Adrenal gland (tissue), 12 donors: ENCODE data around the gene EDN2. TPM values are rescaled to one million over a fixed set of nuclear protein-coding genes. Genes with fewer than 3 reads are reported as not detected.

Experiments
- DNase-seq, 7 donors: peaks; one replicate each; pipeline ENCODE4 v3.0.0-alpha.2; 2019 to 2020
- H3K27ac ChIP-seq, 5 donors: fragments of 200-600 bp; sonication (generic) in 4 of 5; 1 replicate in 3 of 5; 2 replicates in 2 of 5; pipeline versions ENCODE4 v1.5.1 to v1.8.0; 2016 to 2020; ENCODE audit warnings: mild to moderate bottlenecking in 1 of 5
- H3K27me3 ChIP-seq: fragments of 200-600 bp; 2 replicates; pipeline ENCODE4 v1.8.0; 2021
- H3K36me3 ChIP-seq, 2 donors: fragments of 200-600 bp; replicated peaks in 1 of 2; 1 replicate in 1 of 2; 2 replicates in 1 of 2; pipeline versions ENCODE4 v1.5.1 to v1.8.0; 2018 to 2022
- H3K4me1 ChIP-seq, 2 donors: fragments of 200-600 bp; replicated peaks in 1 of 2; 1 replicate in 1 of 2; 2 replicates in 1 of 2; pipeline versions ENCODE4 v1.5.1 to v1.8.0; 2018 to 2021
- H3K4me3 ChIP-seq, 4 donors: fragments of 200-600 bp; sonication (generic) in 3 of 4; one replicate each; pipeline ENCODE4 v1.5.1; 2016 to 2018
- H3K9me3 ChIP-seq, 3 donors: fragments of 200-600 bp; sonication (generic) in 1 of 3; replicated peaks in 1 of 3; 1 replicate in 2 of 3; 2 replicates in 1 of 3; pipeline versions ENCODE4 v1.5.1 to v1.8.0; 2016 to 2021
- POLR2A ChIP-seq, 2 donors: fragments of 450-650 bp; IDR thresholded peaks; one replicate each; pipeline ENCODE4 v1.6.1; 2017; ENCODE audit warnings: antibody characterized with exemption in 2 of 2, mild to moderate bottlenecking in 2 of 2, moderate library complexity in 1 of 2
- WGBS, 4 donors: extraction: QIAGEN DNeasy Blood & Tissue Kit in 2 of 4; methylation state at CpG; one replicate each; pipeline versions ENCODE4 v1.1.5 to v1.1.7; 2013 to 2017; 5-methylcytosine and 5-hydroxymethylcytosine counted together
- intact Hi-C, 2 donors: fragments of 100-400 bp; cut with DNase I; formaldehyde crosslinking; loops; one replicate each; pipeline versions ENCODE4 v1.14.1 to v1.15.0; 2022 to 2023
- polyA plus RNA-seq, 3 donors: library from polyadenylated mRNA; stranded (reverse); fragments of 200-250 nt in 2 of 3; fragments of 350-450 nt in 1 of 3; fragmentation: Illumina TruSeq in 1 of 3; extraction: RNeasy Lipid Tissue Mini Kit (QIAGEN cat#74804) in 1 of 3; gene quantifications; one replicate each; pipeline ENCODE4 v1.2.3, GENCODE V29; 2013 to 2014
- total RNA-seq, 9 donors: library from RNA; depleted of rRNA in 4 of 9; stranded (reverse); fragments of >200 nt in 4 of 9; fragments of 120-200 nt in 1 of 9; fragmentation: NEBNext Ultra II Directional in 1 of 9; extraction: Animal tissue kit (Norgen Biotek cat#: 25700) in 1 of 9; gene quantifications; one replicate each; pipeline versions ENCODE4 v1.1.0 to v1.2.4, GENCODE V29; 2013 to 2023
- TF ChIP-seq, protein P1 (sequence below), 6 experiments: fragments of 450-650 bp in 4 of 6; fragments of 200-600 bp in 2 of 6; sonication (generic) in 1 of 6; IDR thresholded peaks; 1 replicate in 5 of 6; 2 replicates in 1 of 6; pipeline versions ENCODE4 v1.5.1 to v1.8.0; 2016 to 2021; ENCODE audit warnings: antibody characterized with exemption in 6 of 6, mild to moderate bottlenecking in 2 of 6, moderate library complexity in 1 of 6
- donor health status: healthy with polysubstance abuse.
- donor health status: Bipolar disorder and iron deficiency.
- donor health status: DM: yes; HTN: yes; CAD: no.
- donor health status: DM: no; HTN: no; CAD: no.
- donor health status: DM: no; HTN: no; CAD: no.
- donor health status: DM: yes; HTN: yes; CAD: no.

Gene EDN2
- total and polyA plus RNA-seq, 12 donors: 0.07 to 0.39 TPM; not detected in 10

DNA sequence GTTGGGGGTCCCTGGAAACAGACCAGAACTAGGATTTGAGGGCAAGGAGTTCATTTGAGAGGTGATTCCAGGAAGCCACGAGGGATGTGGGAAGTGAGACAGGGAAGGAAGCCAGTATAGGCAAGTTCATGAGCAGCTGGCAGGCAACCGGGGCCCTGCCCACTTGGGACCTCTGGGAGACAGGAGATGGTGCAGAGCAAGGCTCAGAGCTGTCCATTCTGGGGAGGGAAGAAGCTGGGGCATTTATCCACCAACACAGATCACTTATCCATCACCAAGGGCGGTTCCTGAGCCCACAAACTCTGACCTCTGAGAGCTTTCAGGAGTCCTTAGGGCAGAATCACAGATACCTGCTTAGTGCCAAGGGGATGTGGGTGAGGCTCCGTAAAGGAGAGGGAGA lies 16.8 kb downstream of the EDN2 start:
- H3K27me3 ChIP-seq: no peaks in the 10 kb centered on the region
- intact Hi-C loops: no loop called here
- 72 to 76% (median 75%) methylated on average over 4 of the region's 4 CpGs for WGBS, 4 donors
- no peak overlapping the region for H3K4me3 ChIP-seq
- no peaks in the 10 kb centered on the region for H3K4me1 ChIP-seq
- TF ChIP-seq POLR2A (IDR thresholded peaks at IDR 0.05): no peak
- TF ChIP-seq, protein P1, sequence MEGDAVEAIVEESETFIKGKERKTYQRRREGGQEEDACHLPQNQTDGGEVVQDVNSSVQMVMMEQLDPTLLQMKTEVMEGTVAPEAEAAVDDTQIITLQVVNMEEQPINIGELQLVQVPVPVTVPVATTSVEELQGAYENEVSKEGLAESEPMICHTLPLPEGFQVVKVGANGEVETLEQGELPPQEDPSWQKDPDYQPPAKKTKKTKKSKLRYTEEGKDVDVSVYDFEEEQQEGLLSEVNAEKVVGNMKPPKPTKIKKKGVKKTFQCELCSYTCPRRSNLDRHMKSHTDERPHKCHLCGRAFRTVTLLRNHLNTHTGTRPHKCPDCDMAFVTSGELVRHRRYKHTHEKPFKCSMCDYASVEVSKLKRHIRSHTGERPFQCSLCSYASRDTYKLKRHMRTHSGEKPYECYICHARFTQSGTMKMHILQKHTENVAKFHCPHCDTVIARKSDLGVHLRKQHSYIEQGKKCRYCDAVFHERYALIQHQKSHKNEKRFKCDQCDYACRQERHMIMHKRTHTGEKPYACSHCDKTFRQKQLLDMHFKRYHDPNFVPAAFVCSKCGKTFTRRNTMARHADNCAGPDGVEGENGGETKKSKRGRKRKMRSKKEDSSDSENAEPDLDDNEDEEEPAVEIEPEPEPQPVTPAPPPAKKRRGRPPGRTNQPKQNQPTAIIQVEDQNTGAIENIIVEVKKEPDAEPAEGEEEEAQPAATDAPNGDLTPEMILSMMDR (IDR thresholded peaks at IDR 0.05): no peak
- no peak for DNase-seq
- no peaks in the 10 kb centered on the region for H3K9me3 ChIP-seq
- no peak overlapping the region for H3K27ac ChIP-seq
- H3K36me3 ChIP-seq: no peaks in the 10 kb centered on the region

DNA sequence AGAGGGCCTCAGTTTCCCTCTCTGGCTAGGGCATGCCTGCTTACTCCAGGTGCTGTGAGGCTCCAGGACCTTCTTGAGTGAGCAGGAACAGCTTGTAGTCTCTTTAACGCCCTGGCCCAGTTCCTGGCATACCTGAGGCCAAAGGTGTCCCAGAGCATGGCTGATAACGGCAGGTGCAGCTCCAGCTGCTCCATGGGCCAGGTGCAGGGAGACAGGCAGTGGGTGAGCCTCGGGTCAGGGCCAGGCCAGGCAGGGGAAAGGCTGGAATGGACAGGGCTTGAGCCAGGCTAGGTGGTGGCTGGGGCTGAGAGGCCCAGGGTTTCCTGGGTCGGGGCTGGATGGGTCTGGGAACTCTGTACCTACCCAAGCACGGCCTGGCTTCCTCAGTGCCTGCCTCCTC lies 18.3 kb downstream of the EDN2 start:
- no peak for TF ChIP-seq POLR2A (IDR thresholded peaks at IDR 0.05)
- TF ChIP-seq, protein P1 (IDR thresholded peaks at IDR 0.05): no peak
- H3K27ac ChIP-seq: no peak overlapping the region
- DNase-seq: no peak
- H3K4me3 ChIP-seq: no peak overlapping the region
- no peaks in the 10 kb centered on the region for H3K36me3 ChIP-seq
- intact Hi-C loops: no loop called here
- no peaks in the 10 kb centered on the region for H3K27me3 ChIP-seq
- WGBS, 4 donors: 82 to 86% (median 85%) methylated on average over 5 of the region's 5 CpGs
- no peaks in the 10 kb centered on the region for H3K4me1 ChIP-seq
- no peaks in the 10 kb centered on the region for H3K9me3 ChIP-seq

DNA sequence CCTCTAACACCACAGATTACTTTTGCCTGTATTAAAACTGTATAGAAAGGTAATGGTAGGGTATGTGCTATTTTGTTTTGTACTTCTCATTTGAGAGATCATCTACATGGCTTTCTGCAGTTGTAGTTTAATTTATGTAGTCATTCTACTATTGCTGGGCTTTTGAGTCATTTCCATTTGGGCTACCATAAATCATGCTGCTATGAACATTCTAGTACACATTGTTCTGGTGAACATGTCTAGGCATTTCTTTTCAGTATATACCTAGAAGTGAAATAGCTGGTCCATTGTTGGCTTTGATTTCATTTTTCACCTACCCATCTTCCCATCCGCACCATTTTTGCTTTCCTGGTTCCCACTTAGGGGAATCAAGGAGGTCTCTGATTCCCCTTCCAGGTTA lies 18.7 kb downstream of the EDN2 start:
- intact Hi-C loops: no loop called here
- Histone ChIP-seq H3K4me1 (no peaks in the 10 kb centered on the region), H3K27ac (no peak overlapping the region), H3K27me3 (no peaks in the 10 kb centered on the region), H3K4me3 (no peak overlapping the region), H3K36me3 (no peaks in the 10 kb centered on the region), H3K9me3 (no peaks in the 10 kb centered on the region)
- no peak for TF ChIP-seq POLR2A (IDR thresholded peaks at IDR 0.05)
- TF ChIP-seq, protein P1 (IDR thresholded peaks at IDR 0.05): no peak
- WGBS, 4 donors: 90 to 100% (median 96%) methylated on average over 1 of the region's 1 CpG
- no peak for DNase-seq

DNA sequence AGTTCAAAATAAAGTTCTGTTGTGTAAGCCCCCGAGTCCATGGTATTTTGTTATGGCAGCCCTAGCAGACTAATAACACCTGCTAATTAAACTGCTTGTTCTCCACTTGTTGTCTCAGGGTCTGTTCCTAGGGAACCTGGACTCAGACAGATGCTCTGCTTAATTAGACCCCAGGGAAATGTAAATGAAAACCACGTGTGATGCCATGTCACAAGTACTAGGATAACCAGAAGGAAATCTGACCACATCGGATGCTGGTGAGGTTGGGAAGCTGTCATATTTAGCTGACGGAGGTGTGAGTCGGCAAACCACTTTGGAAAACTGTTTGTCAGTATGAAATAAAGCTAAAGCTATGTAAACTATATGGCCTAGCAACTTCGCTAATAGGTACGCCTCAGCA lies 19.6 kb downstream of the EDN2 start:
- WGBS, 4 donors: 88 to 90% (median 89%) methylated on average over 7 of the region's 7 CpGs
- Histone ChIP-seq H3K27ac (no peak overlapping the region), H3K4me3 (no peak overlapping the region), H3K4me1 (no peaks in the 10 kb centered on the region), H3K36me3 (no peaks in the 10 kb centered on the region), H3K9me3 (no peaks in the 10 kb centered on the region), H3K27me3 (no peaks in the 10 kb centered on the region)
- no peak for DNase-seq
- intact Hi-C loops: no loop called here
- no peak for TF ChIP-seq POLR2A (IDR thresholded peaks at IDR 0.05)
- TF ChIP-seq, protein P1 (IDR thresholded peaks at IDR 0.05): no peak
